HG02798 (cell line): ENCODE results near the gene C11orf16.
"Not testable (repeated sequence)": the region's sequence is repeated elsewhere in the genome, so short reads cannot be mapped to it uniquely, and the experiment has no call there.

Source experiments
- ATAC-seq: cut with Tn5 transposase; IDR thresholded peaks from one replicate; pipeline ENCODE4 v1.9.1; 2021; ENCODE audit warnings: mild to moderate bottlenecking; ENCODE audit not compliant: unreplicated experiment, poor library complexity

C11orf16 gene

GRCh38 chr11:8932564-8933180 lies at the start of gene C11orf16:
C11orf16 (minus strand) TSS chr11:8932947; CDS start chr11:8932308, 639 bp downstream.
- no peak for ATAC-seq

GRCh38 chr11:8980485-8980884 lies 47.7 kb upstream of the C11orf16 start:
- ATAC-seq, result no peak

- ATAC-seq, result not testable (repeated sequence)
Measured at GRCh38 chr11:8979365-8979764, 46.6 kb upstream of the C11orf16 start.

GRCh38 chr11:8973121-8973520 lies 40.4 kb upstream of the C11orf16 start:
- ATAC-seq, result no peak

GRCh38 chr11:8971924-8972316 lies 39.2 kb upstream of the C11orf16 start:
- ATAC-seq, result no peak

GRCh38 chr11:8971196-8971923 lies 38.6 kb upstream of the C11orf16 start:
- ATAC-seq, result no peak

- ATAC-seq, result no peak
Measured at GRCh38 chr11:8967184-8967583, 34.4 kb upstream of the C11orf16 start.

- peak; percentile 87 for ATAC-seq
Measured at GRCh38 chr11:8964324-8965320, 31.9 kb upstream of the C11orf16 start, which contains the start of gene TMEM9B. TMEM9B (minus strand) TSS chr11:8964442; CDS start chr11:8964313, 129 bp downstream.

- ATAC-seq, result peak; percentile 74
Measured at GRCh38 chr11:8963569-8964323, 31.0 kb upstream of the C11orf16 start.

- ATAC-seq, result no peak
Measured at GRCh38 chr11:8962841-8963240, 30.1 kb upstream of the C11orf16 start.

GRCh38 chr11:8961401-8961800 lies 28.7 kb upstream of the C11orf16 start:
- no peak for ATAC-seq

GRCh38 chr11:8959546-8960166 lies 26.9 kb upstream of the C11orf16 start:
- peak; percentile 43 for ATAC-seq

GRCh38 chr11:8956860-8957259 lies 24.1 kb upstream of the C11orf16 start:
- no peak for ATAC-seq

- ATAC-seq, result no peak
Measured at GRCh38 chr11:8948886-8949285, 16.1 kb upstream of the C11orf16 start.

GRCh38 chr11:8947230-8947943 lies 14.6 kb upstream of the C11orf16 start:
- ATAC-seq, result no peak

GRCh38 chr11:8942518-8943066 lies 9.8 kb upstream of the C11orf16 start, which contains the start of gene ASCL3:
ASCL3 (minus strand) TSS chr11:8943016; CDS start chr11:8938161, 4,855 bp downstream.
- no peak for ATAC-seq

GRCh38 chr11:8941341-8942103 lies 8.8 kb upstream of the C11orf16 start:
- ATAC-seq, result no peak

- ATAC-seq, result no peak
Measured at GRCh38 chr11:8937659-8938058, 4.9 kb upstream of the C11orf16 start.
